GM12874 (cell line): ENCODE results near the gene RICTOR.

Experiments used
- CTCF ChIP-seq: IDR thresholded peaks from 2 replicates; pipeline ENCODE4 v1.5.1; 2011; ENCODE audit warnings: low read depth, mild to moderate bottlenecking, control low read depth, low read length, moderate library complexity; ENCODE audit not compliant: insufficient read depth

The RICTOR gene

DNA sequence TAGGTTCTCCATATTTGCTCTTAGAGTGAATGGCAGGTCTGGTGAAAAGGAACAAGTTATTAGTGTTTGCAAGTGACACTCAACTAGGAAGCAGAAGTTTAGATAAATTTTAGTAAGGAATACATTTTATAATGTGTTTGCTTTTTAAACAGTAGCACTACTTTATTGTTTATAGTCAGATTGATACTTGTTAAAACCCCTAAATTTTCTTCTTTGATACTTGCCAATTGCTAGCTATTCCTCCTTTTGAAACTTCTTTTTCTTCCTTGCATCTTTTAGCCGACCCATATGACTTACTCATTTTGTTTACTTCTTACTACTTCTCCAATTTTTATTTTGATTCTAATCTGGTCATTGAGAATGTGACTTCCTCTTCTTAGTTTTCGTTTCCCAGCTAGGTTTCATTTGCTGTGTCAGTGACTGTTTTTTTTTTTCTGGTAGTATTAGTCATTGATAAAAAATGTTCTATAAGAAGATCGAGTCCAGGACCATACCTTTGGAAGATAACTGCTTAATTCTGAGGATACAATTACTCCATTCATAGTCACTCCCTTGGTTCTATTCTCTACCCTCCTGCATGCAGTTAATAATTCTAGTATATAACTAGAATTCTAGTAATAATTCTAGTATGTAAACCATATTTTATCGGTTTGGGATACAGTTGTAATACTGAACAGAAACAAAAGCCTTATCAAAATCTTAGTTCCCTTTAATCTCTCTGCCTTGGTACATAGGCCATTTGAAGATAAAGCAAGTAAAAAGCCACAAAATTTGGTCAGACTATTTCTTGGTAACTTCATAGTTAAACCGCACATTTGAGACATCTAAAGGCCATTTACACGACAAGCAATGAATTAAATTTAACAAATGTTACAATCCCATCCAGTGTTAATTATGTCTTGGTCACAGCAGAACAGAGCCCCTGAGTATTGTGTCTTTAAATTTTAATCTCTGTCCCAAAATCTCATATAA, 2.8 kb upstream of the RICTOR start:
- no peak for TF ChIP-seq CTCF

- TF ChIP-seq CTCF = no peak
Observed at GRCh38 chr5:39076101-39076756, 2.0 kb upstream of the RICTOR start.

DNA sequence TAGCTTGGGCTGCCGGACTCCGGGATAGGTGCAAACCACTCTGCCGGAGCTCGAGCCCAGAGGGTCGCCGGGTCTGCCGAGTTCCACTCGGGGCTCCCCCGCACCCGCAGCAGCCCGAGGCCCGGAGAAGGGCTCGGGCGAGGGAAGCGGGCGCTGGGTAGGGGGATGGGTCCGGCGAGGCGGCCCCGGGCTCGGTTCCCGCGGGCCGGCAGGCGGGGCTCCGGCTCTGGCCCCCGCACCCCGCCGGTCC, 507 bp downstream of the RICTOR start:
- no peak for TF ChIP-seq CTCF

GRCh38 chr5:39072925-39073766, 1.1 kb downstream of the RICTOR start:
- no peak for TF ChIP-seq CTCF

DNA sequence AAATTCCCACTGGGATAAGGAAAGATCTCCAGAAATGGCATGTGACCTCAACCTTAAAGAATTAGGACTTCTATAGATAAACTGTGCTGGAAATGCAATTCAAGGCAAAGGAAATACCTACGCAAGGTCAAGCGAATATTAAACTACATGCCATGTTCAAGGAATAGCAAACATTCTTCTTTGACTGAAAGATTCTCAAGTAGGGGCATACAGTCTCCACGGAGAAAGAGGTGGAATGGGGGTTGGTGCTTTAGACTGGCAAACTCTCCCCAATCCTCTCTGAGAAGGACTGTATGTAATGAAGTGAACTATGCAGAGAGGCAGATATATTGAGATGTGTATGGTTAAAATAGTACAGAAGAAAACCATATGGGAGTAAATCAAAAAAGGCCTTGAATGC, 6.1 kb downstream of the RICTOR start:
- no peak for TF ChIP-seq CTCF

DNA sequence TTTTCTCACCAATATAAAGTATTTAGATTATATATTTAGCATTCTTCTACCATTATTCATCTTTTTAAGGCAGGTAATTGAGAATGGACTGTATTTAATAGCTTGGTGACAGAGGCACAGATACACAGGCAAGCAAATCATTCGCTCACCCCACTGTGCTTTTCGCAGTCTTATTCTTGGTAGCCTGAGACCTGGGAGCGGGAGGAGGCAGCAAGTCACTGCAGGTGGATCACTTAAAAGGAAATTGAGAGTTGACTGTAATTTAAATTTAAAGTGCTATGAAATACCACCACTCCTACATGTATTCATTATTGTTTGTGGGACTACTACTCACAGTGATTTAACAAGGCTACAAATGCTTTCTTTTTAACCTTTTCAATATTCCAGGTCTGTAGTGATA, 9.7 kb downstream of the RICTOR start:
- no peak for TF ChIP-seq CTCF

DNA sequence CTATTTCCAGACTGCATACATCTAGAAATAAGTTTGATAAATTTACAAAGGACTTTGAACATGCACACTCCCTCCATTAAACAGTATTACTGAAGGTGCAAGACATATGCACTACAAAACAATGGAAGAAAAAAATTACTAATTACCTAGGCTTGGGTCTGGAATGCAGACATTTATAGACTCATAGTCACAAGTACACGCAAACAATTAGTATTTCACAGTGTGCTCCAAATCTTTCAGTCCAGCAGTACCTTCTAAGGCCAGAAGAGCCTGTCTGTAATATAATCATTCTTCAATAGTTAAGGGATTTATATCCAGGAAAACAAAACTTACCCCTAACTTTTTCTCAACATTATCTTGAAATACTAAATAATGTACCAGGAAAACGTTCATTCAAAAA, 11.2 kb downstream of the RICTOR start:
- TF ChIP-seq CTCF = no peak
